ENCODE results near the gene PAF1. TPM values are rescaled to one million over a fixed set of nuclear protein-coding genes. Genes with fewer than 3 reads are reported as not detected.

The PAF1 gene
- total and polyA plus RNA-seq, 2 of the 13 experiments (the other 11 are each of a cell fraction or from before 2014, with no cell fraction given), result 30.2 to 31.1 TPM

DNA sequence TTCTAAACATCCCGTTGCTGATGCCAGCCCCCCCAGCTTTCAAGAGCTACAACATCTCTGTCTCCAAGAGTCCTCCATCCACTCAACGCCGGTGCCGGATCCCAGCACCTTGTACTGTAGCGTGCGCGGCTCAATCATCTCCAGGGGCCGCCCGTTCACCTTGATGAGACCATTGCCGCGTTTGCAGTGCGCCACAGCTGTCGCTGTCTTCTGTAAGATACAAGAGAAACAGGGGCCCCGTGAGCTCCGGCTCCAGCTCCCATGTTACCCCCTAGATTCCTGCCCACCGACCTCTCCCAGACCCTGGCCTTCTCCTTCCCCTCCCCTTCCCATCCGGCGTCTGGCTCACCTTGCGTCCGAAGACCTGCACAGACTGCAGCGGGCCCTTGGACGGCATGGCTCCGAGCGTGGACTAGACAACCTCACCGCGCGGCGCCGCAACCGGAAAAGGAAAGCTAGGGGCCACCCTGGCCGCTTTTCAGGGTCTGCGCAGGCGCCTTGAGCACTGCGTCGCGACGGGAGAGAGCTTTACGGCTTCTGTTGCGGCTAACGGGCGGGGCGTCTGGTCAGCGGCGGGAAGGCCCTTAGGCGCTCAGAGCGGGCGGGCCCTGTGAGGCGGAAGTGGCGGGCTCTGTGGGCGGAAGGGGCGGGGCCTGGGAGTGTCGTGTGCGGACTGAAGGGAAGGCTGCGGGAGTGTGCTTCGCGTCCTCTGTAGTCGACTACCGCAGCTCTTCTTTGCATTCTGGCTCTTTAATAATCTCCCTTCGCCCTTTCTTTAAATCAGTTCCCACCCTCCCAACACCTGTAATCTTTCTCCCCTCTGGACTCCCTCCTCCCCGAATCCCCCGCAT lies 44.8 kb upstream of the PAF1 start, which contains the start of gene RPS16 (continued):
- TF ChIP-seq, protein P1, sequence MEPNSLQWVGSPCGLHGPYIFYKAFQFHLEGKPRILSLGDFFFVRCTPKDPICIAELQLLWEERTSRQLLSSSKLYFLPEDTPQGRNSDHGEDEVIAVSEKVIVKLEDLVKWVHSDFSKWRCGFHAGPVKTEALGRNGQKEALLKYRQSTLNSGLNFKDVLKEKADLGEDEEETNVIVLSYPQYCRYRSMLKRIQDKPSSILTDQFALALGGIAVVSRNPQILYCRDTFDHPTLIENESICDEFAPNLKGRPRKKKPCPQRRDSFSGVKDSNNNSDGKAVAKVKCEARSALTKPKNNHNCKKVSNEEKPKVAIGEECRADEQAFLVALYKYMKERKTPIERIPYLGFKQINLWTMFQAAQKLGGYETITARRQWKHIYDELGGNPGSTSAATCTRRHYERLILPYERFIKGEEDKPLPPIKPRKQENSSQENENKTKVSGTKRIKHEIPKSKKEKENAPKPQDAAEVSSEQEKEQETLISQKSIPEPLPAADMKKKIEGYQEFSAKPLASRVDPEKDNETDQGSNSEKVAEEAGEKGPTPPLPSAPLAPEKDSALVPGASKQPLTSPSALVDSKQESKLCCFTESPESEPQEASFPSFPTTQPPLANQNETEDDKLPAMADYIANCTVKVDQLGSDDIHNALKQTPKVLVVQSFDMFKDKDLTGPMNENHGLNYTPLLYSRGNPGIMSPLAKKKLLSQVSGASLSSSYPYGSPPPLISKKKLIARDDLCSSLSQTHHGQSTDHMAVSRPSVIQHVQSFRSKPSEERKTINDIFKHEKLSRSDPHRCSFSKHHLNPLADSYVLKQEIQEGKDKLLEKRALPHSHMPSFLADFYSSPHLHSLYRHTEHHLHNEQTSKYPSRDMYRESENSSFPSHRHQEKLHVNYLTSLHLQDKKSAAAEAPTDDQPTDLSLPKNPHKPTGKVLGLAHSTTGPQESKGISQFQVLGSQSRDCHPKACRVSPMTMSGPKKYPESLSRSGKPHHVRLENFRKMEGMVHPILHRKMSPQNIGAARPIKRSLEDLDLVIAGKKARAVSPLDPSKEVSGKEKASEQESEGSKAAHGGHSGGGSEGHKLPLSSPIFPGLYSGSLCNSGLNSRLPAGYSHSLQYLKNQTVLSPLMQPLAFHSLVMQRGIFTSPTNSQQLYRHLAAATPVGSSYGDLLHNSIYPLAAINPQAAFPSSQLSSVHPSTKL (CRISPR knock-in tag; IDR thresholded peaks at IDR 0.05), result peak; percentile 50
- TF ChIP-seq, protein P2, sequence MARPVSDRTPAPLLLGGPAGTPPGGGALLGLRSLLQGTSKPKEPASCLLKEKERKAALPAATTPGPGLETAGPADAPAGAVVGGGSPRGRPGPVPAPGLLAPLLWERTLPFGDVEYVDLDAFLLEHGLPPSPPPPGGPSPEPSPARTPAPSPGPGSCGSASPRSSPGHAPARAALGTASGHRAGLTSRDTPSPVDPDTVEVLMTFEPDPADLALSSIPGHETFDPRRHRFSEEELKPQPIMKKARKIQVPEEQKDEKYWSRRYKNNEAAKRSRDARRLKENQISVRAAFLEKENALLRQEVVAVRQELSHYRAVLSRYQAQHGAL (CRISPR knock-in tag; IDR thresholded peaks at IDR 0.05; ENCODE audit: not compliant biosample characterization), result no peak
- TF ChIP-seq ZNF101 (CRISPR knock-in tag; IDR thresholded peaks at IDR 0.05; ENCODE audit: borderline replicate concordance, low read depth) (no peak), EZH2 (conservative IDR thresholded peaks at IDR 0.05; ENCODE audit: low read depth, low read length) (no peak), AGO2 (optimal IDR thresholded peaks at IDR 0.05; ENCODE audit: low read depth, low read length) (peak; percentile 92), SMAD3 (CRISPR knock-in tag; IDR thresholded peaks at IDR 0.05) (peak; percentile 68; the same call in 1 of the 2 replicates), ZNF564 (CRISPR knock-in tag; IDR thresholded peaks at IDR 0.05) (no peak; the same call in 1 of the 2 replicates), ZFP62 (CRISPR knock-in tag; IDR thresholded peaks at IDR 0.05) (no peak), TARDBP (CRISPR knock-in tag; IDR thresholded peaks at IDR 0.05) (peak; percentile 92), HIVEP1 (CRISPR knock-in tag; IDR thresholded peaks at IDR 0.05) (peak; percentile 51), ZBTB21 (CRISPR knock-in tag; IDR thresholded peaks at IDR 0.05) (peak; percentile 19; the same call in 1 of the 2 replicates), ZNF3 (CRISPR knock-in tag; IDR thresholded peaks at IDR 0.05) (0 out of 2 replicates have a peak, but pooled peaks have one; percentile 24), ZSCAN9 (CRISPR knock-in tag; IDR thresholded peaks at IDR 0.05; ENCODE audit: borderline replicate concordance) (no peak; the same call in 1 of the 2 replicates), EED (CRISPR knock-in tag; IDR thresholded peaks at IDR 0.05) (peak; percentile 60; the same call in 1 of the 2 replicates), STAT5B (CRISPR knock-in tag; IDR thresholded peaks at IDR 0.05) (no peak), PRPF4 (IDR thresholded peaks at IDR 0.05; ENCODE audit: low read depth, low read length, poor library complexity, severe bottlenecking) (no peak), SMC3 (IDR thresholded peaks at IDR 0.05; ENCODE audit: low read length) (no peak), HOXA3 (CRISPR knock-in tag; IDR thresholded peaks at IDR 0.05) (peak; percentile 89), ZNF563 (CRISPR knock-in tag; IDR thresholded peaks at IDR 0.05) (peak; percentile 72; the same call in 1 of the 2 replicates), ZNF572 (CRISPR knock-in tag; IDR thresholded peaks at IDR 0.05) (0 out of 2 replicates have a peak, but pooled peaks have one; percentile 59), PAF1 (CRISPR knock-in tag; IDR thresholded peaks at IDR 0.05) (no peak), MAFK (conservative IDR thresholded peaks at IDR 0.05 in 1 of 2, IDR thresholded peaks at IDR 0.05 in 1 of 2; ENCODE audit: low read length in 2 of 2) (no peak)
- TF ChIP-seq, protein P3, sequence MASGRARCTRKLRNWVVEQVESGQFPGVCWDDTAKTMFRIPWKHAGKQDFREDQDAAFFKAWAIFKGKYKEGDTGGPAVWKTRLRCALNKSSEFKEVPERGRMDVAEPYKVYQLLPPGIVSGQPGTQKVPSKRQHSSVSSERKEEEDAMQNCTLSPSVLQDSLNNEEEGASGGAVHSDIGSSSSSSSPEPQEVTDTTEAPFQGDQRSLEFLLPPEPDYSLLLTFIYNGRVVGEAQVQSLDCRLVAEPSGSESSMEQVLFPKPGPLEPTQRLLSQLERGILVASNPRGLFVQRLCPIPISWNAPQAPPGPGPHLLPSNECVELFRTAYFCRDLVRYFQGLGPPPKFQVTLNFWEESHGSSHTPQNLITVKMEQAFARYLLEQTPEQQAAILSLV (CRISPR knock-in tag; IDR thresholded peaks at IDR 0.05; ENCODE audit: borderline replicate concordance), result no peak; the same call in 1 of the 2 replicates
- TF ChIP-seq, protein P4, sequence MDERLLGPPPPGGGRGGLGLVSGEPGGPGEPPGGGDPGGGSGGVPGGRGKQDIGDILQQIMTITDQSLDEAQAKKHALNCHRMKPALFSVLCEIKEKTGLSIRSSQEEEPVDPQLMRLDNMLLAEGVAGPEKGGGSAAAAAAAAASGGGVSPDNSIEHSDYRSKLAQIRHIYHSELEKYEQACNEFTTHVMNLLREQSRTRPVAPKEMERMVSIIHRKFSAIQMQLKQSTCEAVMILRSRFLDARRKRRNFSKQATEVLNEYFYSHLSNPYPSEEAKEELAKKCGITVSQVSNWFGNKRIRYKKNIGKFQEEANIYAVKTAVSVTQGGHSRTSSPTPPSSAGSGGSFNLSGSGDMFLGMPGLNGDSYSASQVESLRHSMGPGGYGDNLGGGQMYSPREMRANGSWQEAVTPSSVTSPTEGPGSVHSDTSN (CRISPR knock-in tag; IDR thresholded peaks at IDR 0.05), result no peak

Measured in HepG2 (cell line).